RWPE2 (cell line): ENCODE measurements around the gene RLF.
"Not testable (repeated sequence)": the region's sequence is repeated elsewhere in the genome, so short reads cannot be mapped to it uniquely, and the experiment has no call there.

ENCODE experiments used
- ATAC-seq: fragments of 200-7000 bp; cut with Tn5 transposase; 3 replicates; pipeline ENCODE4 v1.9.1; 2021; ENCODE audit warnings: low read depth
- DNase-seq: peaks from one replicate; pipeline ENCODE4 v3.0.0-alpha.2; 2020; ENCODE audit warnings: low spot score
- H3K27ac ChIP-seq: fragments of 450-650 bp; 2 replicates; pipeline ENCODE4 v1.5.1; 2017; ENCODE audit warnings: mild to moderate bottlenecking; ENCODE audit not compliant: poor library complexity, severe bottlenecking
- H3K27me3 ChIP-seq: fragments of 250-450 bp; sonication (Bioruptor Pico); 2 replicates; pipeline ENCODE4 v1.5.1; 2021; ENCODE audit warnings: mild to moderate bottlenecking, moderate library complexity; ENCODE audit not compliant: insufficient read depth, poor library complexity, severe bottlenecking
- H3K36me3 ChIP-seq: fragments of 250-450 bp; sonication (Bioruptor Pico); 2 replicates; pipeline ENCODE4 v1.5.1; 2020; ENCODE audit warnings: low read depth, mild to moderate bottlenecking, moderate library complexity
- H3K4me1 ChIP-seq: fragments of 250-450 bp; sonication (Bioruptor Pico); 2 replicates; pipeline ENCODE4 v1.5.1; 2021; ENCODE audit warnings: mild to moderate bottlenecking, moderate library complexity; ENCODE audit not compliant: insufficient read depth, poor library complexity, severe bottlenecking
- H3K4me3 ChIP-seq: fragments of 250-450 bp; sonication (Bioruptor Pico); 2 replicates; pipeline ENCODE4 v1.5.1; 2021; ENCODE audit warnings: mild to moderate bottlenecking, moderate library complexity; ENCODE audit not compliant: severe bottlenecking
- H3K9me3 ChIP-seq: fragments of 250-450 bp; sonication (Bioruptor Pico); 2 replicates; pipeline ENCODE4 v1.5.1; 2021; ENCODE audit warnings: mild to moderate bottlenecking, moderate library complexity; ENCODE audit not compliant: severe bottlenecking
- CTCF ChIP-seq: fragments of 450-650 bp; IDR thresholded peaks from one replicate; pipeline ENCODE4 v1.5.1; 2017; ENCODE audit warnings: mild to moderate bottlenecking, moderate library complexity; ENCODE audit not compliant: poor library complexity, severe bottlenecking

The RLF gene

GRCh38 chr1:40167317-40167716 lies 6.1 kb downstream of the RLF start:
- DNase-seq = no peak
- ATAC-seq = no peak
- no peak for TF ChIP-seq CTCF
- peaks cover 17% of the 10 kb centered on the region for H3K4me1 ChIP-seq
- no peak overlapping the region for H3K4me3 ChIP-seq
- H3K9me3 ChIP-seq = no peaks in the 10 kb centered on the region
- H3K27ac ChIP-seq = no peak overlapping the region
- H3K36me3 ChIP-seq = peaks cover 7% of the 10 kb centered on the region; the same call in 1 of the 2 replicates
- no peaks in the 10 kb centered on the region for H3K27me3 ChIP-seq

DNA sequence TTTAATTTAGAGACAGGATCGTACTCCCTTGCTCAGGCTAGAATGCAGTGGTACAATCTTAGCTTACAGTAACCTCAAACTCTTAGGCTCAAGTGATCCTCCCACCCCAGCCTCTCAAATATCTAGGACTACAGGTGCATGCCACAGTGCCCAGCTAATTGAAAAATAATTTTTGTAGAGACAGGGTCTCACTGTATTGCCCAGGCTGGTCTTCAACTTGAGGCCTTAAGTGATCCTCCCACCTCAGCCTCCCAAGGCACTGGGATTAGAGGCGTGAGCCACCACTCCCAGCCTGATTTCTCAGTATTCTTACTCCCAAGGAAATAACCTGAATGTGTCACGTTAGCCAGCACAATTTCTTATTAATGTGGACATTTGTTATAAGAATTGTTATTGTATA lies 9.8 kb downstream of the RLF start:
- no peak for DNase-seq
- Histone ChIP-seq H3K36me3 (peaks cover under 1% of the 10 kb centered on the region; the same call in 1 of the 2 replicates), H3K27ac (no peak overlapping the region), H3K9me3 (no peaks in the 10 kb centered on the region), H3K4me1 (peaks cover 8% of the 10 kb centered on the region), H3K4me3 (no peak overlapping the region), H3K27me3 (no peaks in the 10 kb centered on the region)
- no peak for ATAC-seq
- no peak for TF ChIP-seq CTCF

- no peak for TF ChIP-seq CTCF
- H3K27ac ChIP-seq = no peak overlapping the region
- no peak overlapping the region for H3K4me3 ChIP-seq
- DNase-seq (no peak), ATAC-seq (no peak)
- H3K27me3 ChIP-seq = no peaks in the 10 kb centered on the region
- H3K9me3 ChIP-seq = no peaks in the 10 kb centered on the region
- no peaks in the 10 kb centered on the region; the same call in 1 of the 2 replicates for H3K36me3 ChIP-seq
- H3K4me1 ChIP-seq = peaks cover 8% of the 10 kb centered on the region
These were observed 13.6 kb downstream of the RLF start for GRCh38 chr1:40174788-40175187.

DNA sequence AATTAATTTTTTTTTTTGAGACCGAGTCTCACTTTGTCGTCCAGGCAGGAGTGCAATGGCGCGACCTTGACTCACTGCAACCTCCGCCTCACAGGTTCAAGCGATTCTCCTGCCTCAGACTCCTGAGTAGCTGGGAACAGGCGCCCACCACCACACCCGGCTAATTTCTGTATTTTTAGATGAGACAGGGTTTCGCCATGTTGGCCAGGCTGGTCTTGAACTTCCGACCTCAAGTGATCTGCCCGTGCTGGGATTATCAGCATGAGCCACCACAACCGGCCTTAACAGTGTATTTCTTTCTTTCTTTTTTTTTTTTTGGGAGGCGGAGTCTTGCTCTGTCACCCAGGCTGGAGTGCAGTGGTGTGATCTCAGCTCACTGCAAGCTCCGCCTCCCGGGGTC lies 15.8 kb downstream of the RLF start:
- H3K4me1 ChIP-seq, H3K4me3 ChIP-seq, DNase-seq, H3K9me3 ChIP-seq, ATAC-seq, H3K36me3 ChIP-seq, H3K27ac ChIP-seq, H3K27me3 ChIP-seq: not testable (repeated sequence)

- DNase-seq (no peak), ATAC-seq (no peak)
- no peak for TF ChIP-seq CTCF
- Histone ChIP-seq H3K4me3 (no peak overlapping the region), H3K36me3 (no peaks in the 10 kb centered on the region), H3K27ac (no peak overlapping the region), H3K9me3 (no peaks in the 10 kb centered on the region), H3K4me1 (peaks cover 7% of the 10 kb centered on the region), H3K27me3 (no peaks in the 10 kb centered on the region)
These were observed 17.0 kb downstream of the RLF start for GRCh38 chr1:40178200-40178599.
